ENCODE results near the gene ARFIP1.
"Not testable (repeated sequence)": the region's sequence is repeated elsewhere in the genome, so short reads cannot be mapped to it uniquely, and the experiment has no call there.

Gene ARFIP1

DNA sequence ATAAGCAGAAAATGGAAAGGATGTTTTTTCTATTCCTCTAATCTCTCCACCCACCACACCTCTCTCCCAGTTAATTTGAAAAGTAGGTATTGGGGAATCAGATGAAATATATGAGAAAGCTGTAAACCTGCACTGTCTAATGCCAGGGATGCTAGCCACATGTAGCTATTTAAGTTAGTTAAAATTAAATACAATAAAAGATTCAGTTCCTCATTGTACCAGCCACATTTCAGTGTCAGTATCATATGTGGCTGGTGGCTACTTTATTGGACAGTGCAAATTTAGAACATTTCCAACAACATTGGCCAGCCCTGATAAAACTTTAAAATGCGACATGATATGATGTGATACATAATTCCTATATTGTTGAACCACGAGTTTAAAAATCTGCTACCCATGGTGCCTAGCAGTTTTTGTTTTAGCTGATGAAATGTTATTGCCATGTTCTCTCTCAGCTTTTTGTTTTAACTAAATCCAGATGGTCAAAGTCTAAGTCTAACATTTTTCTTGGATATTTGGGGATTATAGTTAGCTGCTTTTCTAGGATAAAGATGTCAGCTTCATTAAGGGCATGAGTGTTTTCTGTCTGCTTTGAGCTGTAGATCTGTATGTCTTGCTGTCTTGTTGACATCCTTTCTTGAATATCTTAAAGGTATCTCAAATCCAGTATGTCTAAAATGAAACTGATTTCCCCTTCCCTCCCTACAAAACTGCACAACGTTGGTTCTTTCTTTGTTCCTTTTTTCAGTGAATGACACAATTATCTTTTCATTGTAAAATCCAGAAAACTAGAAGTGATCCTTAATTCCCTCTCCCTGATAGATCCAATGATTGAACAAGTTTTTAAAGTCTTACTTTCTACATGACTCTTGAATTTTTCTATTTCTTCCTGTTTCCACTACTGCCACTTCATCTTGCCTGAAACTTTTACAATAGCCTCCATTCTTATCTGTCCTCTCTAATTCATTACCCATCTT lies 6.2 kb downstream of the ARFIP1 start:
- DNase-seq: no peak

GRCh38 chr4:152786627-152787026 lies 6.9 kb downstream of the ARFIP1 start:
- no peak for DNase-seq

GRCh38 chr4:152795891-152796290 lies 16.1 kb downstream of the ARFIP1 start:
- DNase-seq: no peak

GRCh38 chr4:152803541-152803940 lies 23.8 kb downstream of the ARFIP1 start:
- DNase-seq: no peak

DNA sequence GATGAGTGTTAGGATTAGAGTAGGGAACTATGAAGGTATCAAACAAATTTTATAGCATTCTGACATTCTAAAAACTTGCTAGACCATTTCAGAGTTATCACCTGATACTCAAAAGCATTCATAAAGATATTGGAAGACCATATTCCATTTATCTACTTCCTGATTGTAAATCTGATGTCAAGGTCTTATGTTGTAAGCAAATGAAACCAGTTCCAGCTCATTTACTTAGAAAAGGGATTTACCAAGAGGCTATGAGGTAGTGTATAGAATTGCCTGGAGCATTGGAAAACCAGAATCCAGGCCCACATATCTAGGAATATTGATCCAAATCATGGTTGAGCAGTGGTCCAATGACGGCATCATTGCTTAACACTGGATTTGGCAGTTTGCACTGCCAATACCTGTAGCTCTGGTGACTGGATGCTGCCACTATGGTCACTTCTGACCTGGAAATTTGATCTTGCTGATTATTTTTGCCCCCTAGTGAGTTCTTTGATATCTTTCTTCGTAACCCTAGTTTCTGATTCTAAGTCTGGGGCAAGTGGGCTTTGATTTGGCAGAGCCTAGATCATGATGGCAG lies 25.4 kb downstream of the ARFIP1 start:
- DNase-seq: no peak

- DNase-seq: no peak
Measured at GRCh38 chr4:152805818-152806217, 26.1 kb downstream of the ARFIP1 start.

DNA sequence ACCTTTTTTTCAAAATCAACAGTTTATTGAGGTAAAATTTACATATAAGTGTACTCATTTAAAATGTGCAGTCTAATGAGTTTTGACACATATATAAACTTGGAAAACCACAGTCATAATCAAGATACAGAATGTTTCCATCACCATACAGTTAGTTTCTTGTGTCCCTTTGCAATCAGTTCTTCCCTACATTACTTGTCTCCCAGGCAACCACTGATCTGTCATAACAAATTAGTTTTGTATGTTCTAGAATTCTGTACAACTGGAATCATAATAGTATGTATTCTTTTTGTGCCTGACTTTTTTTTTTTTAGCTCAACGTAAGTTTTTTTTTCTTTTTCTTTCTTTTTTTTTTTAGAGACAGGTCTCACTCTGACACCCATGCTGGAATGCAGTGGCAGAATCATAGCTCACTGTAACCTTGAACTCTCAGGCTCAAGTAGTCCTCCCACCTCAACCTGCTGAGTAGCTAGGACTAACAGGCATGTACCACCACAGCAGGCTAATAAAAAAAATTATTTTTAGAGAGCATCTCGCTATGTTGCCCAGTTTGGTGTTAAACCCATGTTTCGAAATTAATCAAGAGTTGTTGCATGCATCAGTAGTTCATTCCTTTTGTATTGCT lies 26.9 kb downstream of the ARFIP1 start:
- no peak for DNase-seq

DNA sequence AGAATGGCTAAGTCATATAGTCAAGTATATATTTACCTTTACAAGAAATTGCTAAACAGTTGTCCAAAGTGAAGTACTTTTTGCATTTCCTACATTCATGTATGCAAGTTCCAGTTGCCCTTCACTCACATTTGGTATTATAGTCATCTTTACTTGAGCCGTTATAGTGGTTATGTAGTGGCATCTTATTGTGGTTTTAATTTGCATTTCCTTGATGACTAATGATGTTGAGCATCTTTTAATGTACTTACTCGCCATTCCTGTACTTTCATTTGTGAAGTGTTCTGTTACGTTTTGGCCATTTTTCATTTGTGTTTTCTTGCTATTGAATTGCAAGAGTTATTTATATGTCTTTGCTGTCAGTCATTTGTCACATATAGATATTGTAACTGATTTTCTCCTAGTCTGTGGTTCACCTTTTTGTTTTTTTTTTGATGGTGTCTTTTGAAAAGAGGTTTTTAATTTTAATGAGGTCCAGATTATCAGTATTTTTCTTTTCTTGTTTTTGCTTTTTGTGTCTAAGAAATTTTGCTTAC lies 27.6 kb downstream of the ARFIP1 start:
- no peak for DNase-seq

GRCh38 chr4:152808670-152809069 lies 28.9 kb downstream of the ARFIP1 start:
- no peak for DNase-seq

GRCh38 chr4:152810715-152811287 lies 31.0 kb downstream of the ARFIP1 start:
- DNase-seq: no peak

- no peak for DNase-seq
Measured at GRCh38 chr4:152815078-152815477, 35.3 kb downstream of the ARFIP1 start.

- no peak for DNase-seq
Measured at GRCh38 chr4:152817331-152817730, 37.6 kb downstream of the ARFIP1 start.

GRCh38 chr4:152819026-152819645 lies 39.4 kb downstream of the ARFIP1 start:
- no peak for DNase-seq

- no peak for DNase-seq
Measured at GRCh38 chr4:152820073-152820472, 40.3 kb downstream of the ARFIP1 start.

- DNase-seq: no peak
Measured at GRCh38 chr4:152822323-152822722, 42.6 kb downstream of the ARFIP1 start.

DNA sequence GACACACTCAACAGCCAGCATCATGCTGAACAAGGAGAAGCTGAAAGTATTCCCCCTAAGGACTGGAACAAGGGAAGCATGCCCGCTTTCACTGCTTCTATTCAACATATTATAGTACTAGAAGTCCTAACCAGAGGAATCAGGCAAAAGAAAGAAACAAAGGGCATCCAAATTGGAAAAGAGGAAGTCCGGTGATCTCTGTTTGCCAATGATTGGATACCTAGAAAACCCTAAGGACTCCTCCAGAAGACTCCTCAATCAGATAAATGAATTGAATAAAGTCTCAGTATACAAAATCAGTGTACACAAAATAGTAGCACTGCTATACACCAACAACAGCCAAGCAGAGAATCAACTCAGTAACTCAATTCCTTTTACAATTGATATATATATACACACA lies 44.8 kb downstream of the ARFIP1 start:
- DNase-seq: no peak

GRCh38 chr4:152825336-152825735 lies 45.6 kb downstream of the ARFIP1 start:
- no peak for DNase-seq

DNA sequence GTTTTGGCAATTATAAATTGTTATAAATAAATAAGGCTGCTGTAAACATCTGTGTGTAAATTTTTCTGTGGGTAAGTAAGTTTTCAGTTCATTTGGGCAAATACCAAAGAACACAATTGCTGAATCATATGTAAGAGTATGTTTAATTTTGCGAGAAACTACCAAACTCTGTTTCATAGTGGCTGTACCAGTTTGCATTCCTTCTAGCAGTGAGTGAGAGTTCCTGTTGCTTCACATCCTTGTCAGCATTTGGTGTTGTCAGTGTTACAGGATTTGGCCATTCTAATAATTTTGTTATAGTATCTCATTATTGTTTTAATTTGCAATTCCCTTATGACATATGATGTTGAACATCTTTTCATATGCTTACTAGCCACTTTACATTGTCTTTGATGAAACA lies 48.4 kb downstream of the ARFIP1 start:
- no peak for DNase-seq

DNA sequence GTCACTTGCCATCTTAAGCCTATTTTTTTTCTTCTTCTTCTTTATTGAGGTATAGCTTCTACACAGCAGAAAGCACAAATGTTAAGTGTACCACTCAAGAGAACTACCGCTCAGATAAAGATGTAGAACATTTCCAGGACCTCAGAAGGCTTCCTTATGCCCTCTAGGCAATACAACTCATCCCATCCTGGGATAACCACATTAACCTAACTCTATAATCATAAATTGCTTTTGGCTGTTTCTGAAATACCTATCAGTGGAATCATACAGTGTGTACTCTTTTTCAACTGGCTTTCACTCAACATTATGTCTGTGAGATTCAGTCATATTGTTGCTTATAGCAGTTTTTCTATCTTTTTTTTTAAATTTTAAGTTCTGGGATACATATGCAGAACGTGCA lies 51.7 kb downstream of the ARFIP1 start:
- no peak for DNase-seq

DNA sequence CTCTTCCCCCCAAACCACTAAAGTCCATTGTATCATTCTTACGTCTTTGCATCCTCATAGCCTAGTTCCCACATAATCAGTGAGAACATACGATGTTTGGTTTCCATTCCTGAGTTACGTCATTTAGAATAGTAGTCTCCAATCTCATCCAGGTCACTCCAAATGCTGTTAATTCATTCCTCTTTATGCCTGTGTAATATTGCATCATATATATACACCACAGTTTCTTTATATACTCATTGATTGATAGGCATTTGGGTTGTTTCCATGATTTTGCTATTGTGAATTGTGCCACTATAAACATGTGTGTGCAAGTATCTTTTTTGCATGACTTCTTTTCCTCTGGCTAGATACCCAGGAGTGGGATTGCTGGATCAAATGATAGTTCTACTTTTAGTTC lies 57.2 kb downstream of the ARFIP1 start:
- DNase-seq: no peak

- not testable (repeated sequence) for DNase-seq
Measured at GRCh38 chr4:152839729-152840128, 60.0 kb downstream of the ARFIP1 start.

- no peak for DNase-seq
Measured at GRCh38 chr4:152843481-152844090, 63.8 kb downstream of the ARFIP1 start.

All from activated CD8-positive, alpha-beta memory T cell treated with anti-CD3 and anti-CD28 coated beads, Interleukin-2, amount 50 U/mL, for 48 hours (primary cell).